K562 (cell line): Measurements from ENCODE around the gene ZMYND8. TPM values are rescaled to one million over a fixed set of nuclear protein-coding genes. Genes with fewer than 3 reads are reported as not detected.

ENCODE experiments used
- HDAC8 ChIP-seq: fragments of 450-650 bp; IDR thresholded peaks from 2 replicates; pipeline ENCODE4 v1.6.1; 2016; ENCODE audit warnings: mild to moderate bottlenecking, missing genetic modification characterization, moderate library complexity, missing compliant biosample characterization
- NONO ChIP-seq, 2 experiments: fragments of 200-400 bp in 1 of 2; fragments of 450-650 bp in 1 of 2; formaldehyde crosslinking in 1 of 2; IDR thresholded peaks; 2 replicates each; pipeline ENCODE4 v1.6.1; 2017; ENCODE audit warnings: low read depth in 2 of 2, mild to moderate bottlenecking in 2 of 2, moderate library complexity in 2 of 2, low read length in 1 of 2
- POLR2AphosphoS5 ChIP-seq: IDR thresholded peaks from 2 replicates; pipeline ENCODE4 v1.6.1; 2011; ENCODE audit warnings: mild to moderate bottlenecking, low read depth, low read length, moderate library complexity; ENCODE audit not compliant: control insufficient read depth, insufficient read depth
- SIN3A ChIP-seq, 2 experiments: fragments of 150-350 bp in 1 of 2; IDR thresholded peaks; 2 replicates each; pipeline ENCODE4 v1.6.1; 2011 to 2016; ENCODE audit warnings: borderline replicate concordance in 2 of 2, low read depth in 2 of 2, low read length in 2 of 2, mild to moderate bottlenecking in 2 of 2, moderate library complexity in 2 of 2; ENCODE audit not compliant: control insufficient read depth in 1 of 2
- TOE1 ChIP-seq, 2 experiments: fragments of 450-650 bp in 1 of 2; sonication (generic) in 1 of 2; formaldehyde crosslinking in 1 of 2; IDR thresholded peaks; 2 replicates each; pipeline versions ENCODE4 v1.7.1 to v1.8.0; 2016 to 2022; ENCODE audit warnings: borderline replicate concordance in 2 of 2, mild to moderate bottlenecking in 2 of 2, antibody characterized with exemption in 1 of 2, inconsistent platforms in 1 of 2, low read depth in 1 of 2, missing genetic modification reagents in 1 of 2, moderate library complexity in 1 of 2
- ZBTB7A ChIP-seq: IDR thresholded peaks from 2 replicates; pipeline ENCODE4 v1.6.1; 2011; ENCODE audit warnings: low read depth, mild to moderate bottlenecking, low read length, moderate library complexity, borderline replicate concordance; ENCODE audit not compliant: control insufficient read depth
- ZNF280A ChIP-seq: fragments of 450-650 bp; IDR thresholded peaks from 2 replicates; pipeline ENCODE4 v1.6.1; 2018; ENCODE audit warnings: mild to moderate bottlenecking, low read depth; ENCODE audit not compliant: partially characterized antibody
- ZNF41 ChIP-seq: fragments of 250-450 bp; sonication (Bioruptor Pico); conservative IDR thresholded peaks from 2 replicates; pipeline ENCODE4 v1.4.0; 2020; ENCODE audit warnings: mild to moderate bottlenecking
- ZNF551 ChIP-seq: fragments of 250-450 bp; sonication (Bioruptor Pico); IDR thresholded peaks from 2 replicates; pipeline ENCODE4 v1.5.0; 2021; ENCODE audit warnings: mild to moderate bottlenecking, moderate library complexity
- polyA plus RNA-seq, 8 experiments: library from polyadenylated mRNA; depleted of rRNA in 4 of 8; stranded (reverse) in 5 of 8; unstranded in 3 of 8; fragments of >200 nt; fragmentation: Nextera tagmentation in 2 of 8; fragmentation: Illumina TruSeq in 1 of 8; extraction: Ambion mirVana in 2 of 8; extraction: Trizol in 1 of 8; gene quantifications; 2 replicates each; pipeline versions ENCODE4 v1.2.1 to v1.2.3, GENCODE V29; 2011 to 2014; ENCODE audit warnings: inconsistent platforms in 1 of 8, missing spikeins in 1 of 8
- total RNA-seq, 7 experiments: library from RNA; depleted of rRNA in 6 of 7; stranded (reverse); fragments of >200 nt in 6 of 7; fragmentation: Illumina TruSeq in 2 of 7; extraction: Trizol in 2 of 7; gene quantifications; 2 replicates each; pipeline versions ENCODE4 v1.2.1 to v1.2.3, GENCODE V29; 2011 to 2021; ENCODE audit warnings: low replicate concordance in 1 of 7
- TF ChIP-seq, protein P1 (sequence below): IDR thresholded peaks from 2 replicates; pipeline ENCODE4 v1.6.1; 2011; ENCODE audit warnings: borderline replicate concordance, low read depth, mild to moderate bottlenecking, moderate library complexity, low read length; ENCODE audit not compliant: insufficient read depth, poor library complexity, severe bottlenecking
- TF ChIP-seq, protein P2 (sequence below): sonication (generic); formaldehyde crosslinking; IDR thresholded peaks from 2 replicates; pipeline ENCODE4 v1.8.0; 2023; ENCODE audit warnings: mild to moderate bottlenecking, missing genetic modification reagents
- TF ChIP-seq, protein P3 (sequence below), 2 experiments: IDR thresholded peaks; 2 replicates each; pipeline ENCODE4 v1.6.1; 2012; ENCODE audit warnings: improper control_type of control experiment in 2 of 2, low read depth in 2 of 2, low read length in 2 of 2, borderline replicate concordance in 1 of 2

Gene ZMYND8
- total and polyA plus RNA-seq, 9 of the 15 experiments (the other 6 are each of a cell fraction or from before 2014, with no cell fraction given), result 31.8 to 148 (median 71.9) TPM

- TF ChIP-seq SIN3A (IDR thresholded peaks at IDR 0.05; ENCODE audit: borderline replicate concordance in 2 of 2, control insufficient read depth in 1 of 2, low read depth in 2 of 2, low read length in 2 of 2), result peak in 1 of 2 experiments; percentile 17; a peak in 1 of 4 replicates
- peak; percentile 64 for TF ChIP-seq POLR2AphosphoS5
- TF ChIP-seq ZBTB7A, result peak; percentile 98
- TF ChIP-seq, protein P1, sequence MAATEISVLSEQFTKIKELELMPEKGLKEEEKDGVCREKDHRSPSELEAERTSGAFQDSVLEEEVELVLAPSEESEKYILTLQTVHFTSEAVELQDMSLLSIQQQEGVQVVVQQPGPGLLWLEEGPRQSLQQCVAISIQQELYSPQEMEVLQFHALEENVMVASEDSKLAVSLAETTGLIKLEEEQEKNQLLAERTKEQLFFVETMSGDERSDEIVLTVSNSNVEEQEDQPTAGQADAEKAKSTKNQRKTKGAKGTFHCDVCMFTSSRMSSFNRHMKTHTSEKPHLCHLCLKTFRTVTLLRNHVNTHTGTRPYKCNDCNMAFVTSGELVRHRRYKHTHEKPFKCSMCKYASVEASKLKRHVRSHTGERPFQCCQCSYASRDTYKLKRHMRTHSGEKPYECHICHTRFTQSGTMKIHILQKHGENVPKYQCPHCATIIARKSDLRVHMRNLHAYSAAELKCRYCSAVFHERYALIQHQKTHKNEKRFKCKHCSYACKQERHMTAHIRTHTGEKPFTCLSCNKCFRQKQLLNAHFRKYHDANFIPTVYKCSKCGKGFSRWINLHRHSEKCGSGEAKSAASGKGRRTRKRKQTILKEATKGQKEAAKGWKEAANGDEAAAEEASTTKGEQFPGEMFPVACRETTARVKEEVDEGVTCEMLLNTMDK, result no peak
- TF ChIP-seq ZNF41 (CRISPR knock-in tag), result 0 out of 2 replicates have a peak, but pooled peaks have one; percentile 21
- TF ChIP-seq ZNF551 (CRISPR knock-in tag), result no peak
- TF ChIP-seq, protein P2, sequence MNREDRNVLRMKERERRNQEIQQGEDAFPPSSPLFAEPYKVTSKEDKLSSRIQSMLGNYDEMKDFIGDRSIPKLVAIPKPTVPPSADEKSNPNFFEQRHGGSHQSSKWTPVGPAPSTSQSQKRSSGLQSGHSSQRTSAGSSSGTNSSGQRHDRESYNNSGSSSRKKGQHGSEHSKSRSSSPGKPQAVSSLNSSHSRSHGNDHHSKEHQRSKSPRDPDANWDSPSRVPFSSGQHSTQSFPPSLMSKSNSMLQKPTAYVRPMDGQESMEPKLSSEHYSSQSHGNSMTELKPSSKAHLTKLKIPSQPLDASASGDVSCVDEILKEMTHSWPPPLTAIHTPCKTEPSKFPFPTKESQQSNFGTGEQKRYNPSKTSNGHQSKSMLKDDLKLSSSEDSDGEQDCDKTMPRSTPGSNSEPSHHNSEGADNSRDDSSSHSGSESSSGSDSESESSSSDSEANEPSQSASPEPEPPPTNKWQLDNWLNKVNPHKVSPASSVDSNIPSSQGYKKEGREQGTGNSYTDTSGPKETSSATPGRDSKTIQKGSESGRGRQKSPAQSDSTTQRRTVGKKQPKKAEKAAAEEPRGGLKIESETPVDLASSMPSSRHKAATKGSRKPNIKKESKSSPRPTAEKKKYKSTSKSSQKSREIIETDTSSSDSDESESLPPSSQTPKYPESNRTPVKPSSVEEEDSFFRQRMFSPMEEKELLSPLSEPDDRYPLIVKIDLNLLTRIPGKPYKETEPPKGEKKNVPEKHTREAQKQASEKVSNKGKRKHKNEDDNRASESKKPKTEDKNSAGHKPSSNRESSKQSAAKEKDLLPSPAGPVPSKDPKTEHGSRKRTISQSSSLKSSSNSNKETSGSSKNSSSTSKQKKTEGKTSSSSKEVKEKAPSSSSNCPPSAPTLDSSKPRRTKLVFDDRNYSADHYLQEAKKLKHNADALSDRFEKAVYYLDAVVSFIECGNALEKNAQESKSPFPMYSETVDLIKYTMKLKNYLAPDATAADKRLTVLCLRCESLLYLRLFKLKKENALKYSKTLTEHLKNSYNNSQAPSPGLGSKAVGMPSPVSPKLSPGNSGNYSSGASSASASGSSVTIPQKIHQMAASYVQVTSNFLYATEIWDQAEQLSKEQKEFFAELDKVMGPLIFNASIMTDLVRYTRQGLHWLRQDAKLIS, result no peak
- TF ChIP-seq ZNF280A, result no peak
- no peak for TF ChIP-seq TOE1 (IDR thresholded peaks at IDR 0.05; ENCODE audit: borderline replicate concordance)
- no peak for TF ChIP-seq TOE1 (CRISPR knock-in tag; IDR thresholded peaks at IDR 0.05; ENCODE audit: borderline replicate concordance, low read depth)
- no peak for TF ChIP-seq NONO (IDR thresholded peaks at IDR 0.05; ENCODE audit: low read depth in 2 of 2, low read length in 1 of 2)
- no peak for TF ChIP-seq HDAC8 (tag)
- TF ChIP-seq, protein P3, sequence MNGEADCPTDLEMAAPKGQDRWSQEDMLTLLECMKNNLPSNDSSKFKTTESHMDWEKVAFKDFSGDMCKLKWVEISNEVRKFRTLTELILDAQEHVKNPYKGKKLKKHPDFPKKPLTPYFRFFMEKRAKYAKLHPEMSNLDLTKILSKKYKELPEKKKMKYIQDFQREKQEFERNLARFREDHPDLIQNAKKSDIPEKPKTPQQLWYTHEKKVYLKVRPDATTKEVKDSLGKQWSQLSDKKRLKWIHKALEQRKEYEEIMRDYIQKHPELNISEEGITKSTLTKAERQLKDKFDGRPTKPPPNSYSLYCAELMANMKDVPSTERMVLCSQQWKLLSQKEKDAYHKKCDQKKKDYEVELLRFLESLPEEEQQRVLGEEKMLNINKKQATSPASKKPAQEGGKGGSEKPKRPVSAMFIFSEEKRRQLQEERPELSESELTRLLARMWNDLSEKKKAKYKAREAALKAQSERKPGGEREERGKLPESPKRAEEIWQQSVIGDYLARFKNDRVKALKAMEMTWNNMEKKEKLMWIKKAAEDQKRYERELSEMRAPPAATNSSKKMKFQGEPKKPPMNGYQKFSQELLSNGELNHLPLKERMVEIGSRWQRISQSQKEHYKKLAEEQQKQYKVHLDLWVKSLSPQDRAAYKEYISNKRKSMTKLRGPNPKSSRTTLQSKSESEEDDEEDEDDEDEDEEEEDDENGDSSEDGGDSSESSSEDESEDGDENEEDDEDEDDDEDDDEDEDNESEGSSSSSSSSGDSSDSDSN (IDR thresholded peaks at IDR 0.05; ENCODE audit: borderline replicate concordance in 1 of 2, low read depth in 2 of 2, low read length in 2 of 2), result peak; percentile 61 to 79; a peak in 3 of 4 replicates
Observed at GRCh38 chr20:47317127-47317895, 39.2 kb downstream of the ZMYND8 start (continued).
